Glomerular endothelial cell (primary cell): ENCODE results near the gene DSTN. TPM values are rescaled to one million over a fixed set of nuclear protein-coding genes. Genes with fewer than 3 reads are reported as not detected.

Experiments
- DNase-seq: peaks from one replicate; pipeline ENCODE4 v3.0.0-alpha.2; 2011; ENCODE audit warnings: low read depth, low spot score; ENCODE audit errors: extremely low read depth
- total RNA-seq: library from RNA; depleted of rRNA; stranded (reverse); fragments of >200 nt; gene quantifications from 2 replicates; pipeline ENCODE4 v1.2.3, GENCODE V29; 2015

Gene DSTN
- total RNA-seq, 1 donor from 2014 or later = 286 TPM

GRCh38 chr20:17611540-17612286, 41.8 kb downstream of the DSTN start:
- DNase-seq = no peak

- DNase-seq = no peak
Observed at GRCh38 chr20:17612287-17612991, 42.6 kb downstream of the DSTN start.

- no peak for DNase-seq
Observed at GRCh38 chr20:17612992-17613327, 43.1 kb downstream of the DSTN start.

GRCh38 chr20:17613328-17614175, 43.7 kb downstream of the DSTN start:
- no peak for DNase-seq

- no peak for DNase-seq
Observed at GRCh38 chr20:17614176-17614811, 44.4 kb downstream of the DSTN start.

GRCh38 chr20:17614812-17615644, 45.2 kb downstream of the DSTN start:
- no peak for DNase-seq

- no peak for DNase-seq
Observed at GRCh38 chr20:17615645-17616479, 46.0 kb downstream of the DSTN start.

GRCh38 chr20:17616480-17617211, 46.8 kb downstream of the DSTN start:
- DNase-seq = no peak

- DNase-seq = no peak
Observed at GRCh38 chr20:17617212-17617867, 47.5 kb downstream of the DSTN start.

- no peak for DNase-seq
Observed at GRCh38 chr20:17617868-17618672, 48.2 kb downstream of the DSTN start.

GRCh38 chr20:17618673-17619013, 48.8 kb downstream of the DSTN start:
- DNase-seq = no peak

GRCh38 chr20:17619351-17620093, 49.6 kb downstream of the DSTN start:
- DNase-seq = no peak

- no peak for DNase-seq
Observed at GRCh38 chr20:17620371-17621228, 50.7 kb downstream of the DSTN start.

GRCh38 chr20:17621229-17621968, 51.5 kb downstream of the DSTN start:
- DNase-seq = no peak
